ENCODE data around the gene AUTS2.

DNA sequence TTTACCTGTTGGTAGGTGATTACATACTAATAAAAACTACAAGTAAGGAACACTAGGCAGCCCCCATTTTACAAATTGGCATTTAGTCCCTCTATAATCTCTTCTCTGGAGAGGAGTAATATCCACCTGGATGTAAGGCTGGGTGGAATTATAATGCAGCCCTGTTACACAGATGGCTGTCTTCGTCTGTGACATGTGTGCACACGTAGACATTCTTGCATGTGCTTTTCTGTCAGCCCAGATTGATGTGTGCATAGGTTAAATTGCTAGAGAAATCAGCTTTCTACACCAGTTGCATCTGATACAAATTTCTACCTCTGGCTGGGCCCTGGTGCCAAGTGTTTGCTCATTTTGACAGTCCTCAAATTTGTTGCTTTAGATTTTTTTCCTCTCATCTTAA, 715.9 kb downstream of the AUTS2 start:
- TF ChIP-seq ATF3 (IDR thresholded peaks at IDR 0.05; ENCODE audit: insufficient read depth, low read depth, low read length) (no peak), SP1 (IDR thresholded peaks at IDR 0.05; ENCODE audit: low read depth, low read length) (no peak), RFX5 (IDR thresholded peaks at IDR 0.05; ENCODE audit: borderline replicate concordance, low read depth, low read length) (no peak), MAFK (IDR thresholded peaks at IDR 0.05; ENCODE audit: low read depth, low read length) (no peak), RNF2 (IDR thresholded peaks at IDR 0.05; ENCODE audit: borderline replicate concordance, low read depth, low read length, missing control alignments, poor library complexity, severe bottlenecking) (no peak)
- TF ChIP-seq, protein P1, sequence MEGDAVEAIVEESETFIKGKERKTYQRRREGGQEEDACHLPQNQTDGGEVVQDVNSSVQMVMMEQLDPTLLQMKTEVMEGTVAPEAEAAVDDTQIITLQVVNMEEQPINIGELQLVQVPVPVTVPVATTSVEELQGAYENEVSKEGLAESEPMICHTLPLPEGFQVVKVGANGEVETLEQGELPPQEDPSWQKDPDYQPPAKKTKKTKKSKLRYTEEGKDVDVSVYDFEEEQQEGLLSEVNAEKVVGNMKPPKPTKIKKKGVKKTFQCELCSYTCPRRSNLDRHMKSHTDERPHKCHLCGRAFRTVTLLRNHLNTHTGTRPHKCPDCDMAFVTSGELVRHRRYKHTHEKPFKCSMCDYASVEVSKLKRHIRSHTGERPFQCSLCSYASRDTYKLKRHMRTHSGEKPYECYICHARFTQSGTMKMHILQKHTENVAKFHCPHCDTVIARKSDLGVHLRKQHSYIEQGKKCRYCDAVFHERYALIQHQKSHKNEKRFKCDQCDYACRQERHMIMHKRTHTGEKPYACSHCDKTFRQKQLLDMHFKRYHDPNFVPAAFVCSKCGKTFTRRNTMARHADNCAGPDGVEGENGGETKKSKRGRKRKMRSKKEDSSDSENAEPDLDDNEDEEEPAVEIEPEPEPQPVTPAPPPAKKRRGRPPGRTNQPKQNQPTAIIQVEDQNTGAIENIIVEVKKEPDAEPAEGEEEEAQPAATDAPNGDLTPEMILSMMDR (IDR thresholded peaks at IDR 0.05; ENCODE audit: control extremely low read depth in 1 of 3, insufficient read depth in 1 of 3, low read depth in 1 of 3, low read length in 3 of 3): no peak
